Skeletal muscle tissue (tissue), 4 donors: Measurements from ENCODE around the gene TSPYL2. TPM values are rescaled to one million over a fixed set of nuclear protein-coding genes. Genes with fewer than 3 reads are reported as not detected.
A peak's percentile ranks its signal among the peaks of the same experiment; 100 is the strongest.

Experiments
- H3K27ac ChIP-seq: one replicate; pipeline ENCODE4 v1.7.0; 2013; ENCODE audit warnings: mild to moderate bottlenecking, low read depth, low read length, inconsistent platforms
- H3K27me3 ChIP-seq, 3 donors: one replicate each; pipeline ENCODE4 v1.7.0; 2013; ENCODE audit warnings: low read length in 3 of 3; ENCODE audit not compliant: control insufficient read depth in 3 of 3, insufficient read depth in 3 of 3
- H3K36me3 ChIP-seq, 3 donors: one replicate each; pipeline ENCODE4 v1.7.0; 2013; ENCODE audit warnings: low read length in 3 of 3; ENCODE audit not compliant: control insufficient read depth in 3 of 3, insufficient read depth in 3 of 3
- H3K4me1 ChIP-seq, 3 donors: one replicate each; pipeline ENCODE4 v1.7.0; 2013; ENCODE audit warnings: low read length in 3 of 3, mild to moderate bottlenecking in 3 of 3; ENCODE audit not compliant: control insufficient read depth in 3 of 3, insufficient read depth in 3 of 3
- H3K4me3 ChIP-seq, 3 donors: one replicate each; pipeline ENCODE4 v1.7.0; 2013; ENCODE audit warnings: low read length in 3 of 3
- H3K9ac ChIP-seq, 3 donors: one replicate each; pipeline ENCODE4 v1.7.0; 2013; ENCODE audit warnings: low read length in 3 of 3, mild to moderate bottlenecking in 3 of 3, moderate library complexity in 2 of 3, low read depth in 1 of 3
- H3K9me3 ChIP-seq, 3 donors: one replicate each; pipeline ENCODE4 v1.7.0; 2013; ENCODE audit warnings: low read length in 3 of 3; ENCODE audit not compliant: control insufficient read depth in 3 of 3
- total RNA-seq: library from RNA; depleted of rRNA; stranded (reverse); fragments of >200 nt; gene quantifications from one replicate; pipeline ENCODE4 v1.2.3, GENCODE V29; 2014
- donor health status: Osteomylitis.

TSPYL2 gene
- total RNA-seq, 1 donor from 2014 or later: 7.3 TPM

GRCh38 chrX:53078943-53079342, 3.2 kb upstream of the TSPYL2 start:
- Histone ChIP-seq H3K4me3 (no peak overlapping the region), H3K36me3 (peaks cover 0 to under 1% (median 0%) of the 10 kb centered on the region in 3 donors), H3K4me1 (peaks cover 8 to 14% (median 9%) of the 10 kb centered on the region in 3 donors), H3K9me3 (no peaks in the 10 kb centered on the region), H3K27me3 (no peaks in the 10 kb centered on the region), H3K9ac (no peak overlapping the region), H3K27ac (no peak overlapping the region)

- H3K27me3 ChIP-seq: no peaks in the 10 kb centered on the region
- H3K36me3 ChIP-seq: peaks cover 4 to 8% (median 6%) of the 10 kb centered on the region in 3 donors
- H3K4me3 ChIP-seq: no peak overlapping the region
- no peaks in the 10 kb centered on the region for H3K9me3 ChIP-seq
- H3K27ac ChIP-seq: peak overlapping the region; percentile 64
- peaks cover 11 to 18% (median 12%) of the 10 kb centered on the region in 3 donors for H3K4me1 ChIP-seq
- H3K9ac ChIP-seq: peak overlapping the region; percentile 8 to 61 (median 10)
These were observed 1.3 kb upstream of the TSPYL2 start for GRCh38 chrX:53080628-53081580.

GRCh38 chrX:53082773-53083616, 828 bp downstream of the TSPYL2 start:
- Histone ChIP-seq H3K27ac (peak overlapping the region; percentile 72), H3K36me3 (peaks cover 5 to 13% (median 9%) of the 10 kb centered on the region in 3 donors), H3K4me3 (peak overlapping the region; percentile 64 to 73 (median 73)), H3K4me1 (peaks cover 11 to 22% (median 15%) of the 10 kb centered on the region in 3 donors), H3K9me3 (no peaks in the 10 kb centered on the region), H3K27me3 (no peaks in the 10 kb centered on the region), H3K9ac (peak overlapping the region; percentile 43 to 71 (median 66))

GRCh38 chrX:53084043-53084570, 1.9 kb downstream of the TSPYL2 start:
- H3K4me1 ChIP-seq: peaks cover 11 to 22% (median 19%) of the 10 kb centered on the region in 3 donors
- no peak overlapping the region for H3K4me3 ChIP-seq
- H3K9me3 ChIP-seq: no peaks in the 10 kb centered on the region
- H3K27me3 ChIP-seq: no peaks in the 10 kb centered on the region
- H3K9ac ChIP-seq: no peak overlapping the region
- H3K27ac ChIP-seq: no peak overlapping the region
- peaks cover 5 to 13% (median 9%) of the 10 kb centered on the region in 3 donors for H3K36me3 ChIP-seq

GRCh38 chrX:53084863-53085262, 2.7 kb downstream of the TSPYL2 start:
- Histone ChIP-seq H3K36me3 (peaks cover 5 to 13% (median 9%) of the 10 kb centered on the region in 3 donors), H3K27me3 (no peaks in the 10 kb centered on the region), H3K27ac (no peak overlapping the region), H3K9me3 (no peaks in the 10 kb centered on the region), H3K4me3 (no peak overlapping the region), H3K4me1 (peaks cover 11 to 22% (median 19%) of the 10 kb centered on the region in 3 donors), H3K9ac (no peak overlapping the region)

GRCh38 chrX:53085661-53086229, 3.6 kb downstream of the TSPYL2 start:
- Histone ChIP-seq H3K36me3 (peaks cover 5 to 13% (median 9%) of the 10 kb centered on the region in 3 donors), H3K4me1 (peaks cover 11 to 21% (median 19%) of the 10 kb centered on the region in 3 donors), H3K27ac (no peak overlapping the region), H3K27me3 (no peaks in the 10 kb centered on the region), H3K4me3 (no peak overlapping the region), H3K9me3 (no peaks in the 10 kb centered on the region), H3K9ac (no peak overlapping the region)

- peaks cover 5 to 13% (median 9%) of the 10 kb centered on the region in 3 donors for H3K36me3 ChIP-seq
- H3K9me3 ChIP-seq: no peaks in the 10 kb centered on the region
- H3K27ac ChIP-seq: no peak overlapping the region
- no peak overlapping the region for H3K4me3 ChIP-seq
- H3K4me1 ChIP-seq: peaks cover 11 to 19% (median 19%) of the 10 kb centered on the region in 3 donors
- H3K27me3 ChIP-seq: no peaks in the 10 kb centered on the region
- no peak overlapping the region for H3K9ac ChIP-seq
These were observed 4.3 kb downstream of the TSPYL2 start for GRCh38 chrX:53086464-53086863.

- Histone ChIP-seq H3K36me3 (peaks cover 5 to 13% (median 9%) of the 10 kb centered on the region in 3 donors), H3K9me3 (no peaks in the 10 kb centered on the region), H3K4me3 (no peak overlapping the region), H3K4me1 (peaks cover 11 to 19% (median 19%) of the 10 kb centered on the region in 3 donors), H3K9ac (peak overlapping the region in 1 of 3 donors; percentile 8), H3K27ac (no peak overlapping the region), H3K27me3 (no peaks in the 10 kb centered on the region)
These were observed 5.2 kb downstream of the TSPYL2 start for GRCh38 chrX:53087388-53087831.
